Measurements from ENCODE around the gene RTF2.

DNA sequence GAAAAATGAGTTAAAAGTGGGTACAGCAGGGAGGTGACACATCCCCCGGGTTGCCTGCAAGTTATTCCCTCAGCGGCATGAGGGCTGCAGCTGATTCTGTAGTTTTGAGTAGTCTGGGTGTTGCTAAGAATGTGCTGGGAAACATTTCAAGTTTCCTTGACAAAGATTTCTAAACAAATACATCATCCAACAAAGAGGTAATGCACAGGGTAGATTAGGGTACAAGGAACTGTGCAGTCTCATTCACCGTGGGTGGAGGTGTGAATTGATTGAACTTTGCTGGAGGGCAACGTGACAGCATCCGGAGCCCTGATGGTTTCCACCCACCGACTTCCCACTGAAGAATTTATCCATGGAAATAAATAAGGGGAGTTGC lies 34.6 kb upstream of the RTF2 start:
- TF ChIP-seq POLR2AphosphoS5 (IDR thresholded peaks at IDR 0.05) (peak; percentile 25 to 51), EP300 (IDR thresholded peaks at IDR 0.05) (peak in 1 of 4 donors; percentile 16)
- TF ChIP-seq, protein P1, sequence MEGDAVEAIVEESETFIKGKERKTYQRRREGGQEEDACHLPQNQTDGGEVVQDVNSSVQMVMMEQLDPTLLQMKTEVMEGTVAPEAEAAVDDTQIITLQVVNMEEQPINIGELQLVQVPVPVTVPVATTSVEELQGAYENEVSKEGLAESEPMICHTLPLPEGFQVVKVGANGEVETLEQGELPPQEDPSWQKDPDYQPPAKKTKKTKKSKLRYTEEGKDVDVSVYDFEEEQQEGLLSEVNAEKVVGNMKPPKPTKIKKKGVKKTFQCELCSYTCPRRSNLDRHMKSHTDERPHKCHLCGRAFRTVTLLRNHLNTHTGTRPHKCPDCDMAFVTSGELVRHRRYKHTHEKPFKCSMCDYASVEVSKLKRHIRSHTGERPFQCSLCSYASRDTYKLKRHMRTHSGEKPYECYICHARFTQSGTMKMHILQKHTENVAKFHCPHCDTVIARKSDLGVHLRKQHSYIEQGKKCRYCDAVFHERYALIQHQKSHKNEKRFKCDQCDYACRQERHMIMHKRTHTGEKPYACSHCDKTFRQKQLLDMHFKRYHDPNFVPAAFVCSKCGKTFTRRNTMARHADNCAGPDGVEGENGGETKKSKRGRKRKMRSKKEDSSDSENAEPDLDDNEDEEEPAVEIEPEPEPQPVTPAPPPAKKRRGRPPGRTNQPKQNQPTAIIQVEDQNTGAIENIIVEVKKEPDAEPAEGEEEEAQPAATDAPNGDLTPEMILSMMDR (IDR thresholded peaks at IDR 0.05): no peak
